Measurements from ENCODE around the gene LARP6. TPM values are rescaled to one million over a fixed set of nuclear protein-coding genes. Genes with fewer than 3 reads are reported as not detected.

Gene LARP6
- total and polyA plus RNA-seq, 2 experiments from 2014 or later = 20.0 to 22.4 TPM

DNA sequence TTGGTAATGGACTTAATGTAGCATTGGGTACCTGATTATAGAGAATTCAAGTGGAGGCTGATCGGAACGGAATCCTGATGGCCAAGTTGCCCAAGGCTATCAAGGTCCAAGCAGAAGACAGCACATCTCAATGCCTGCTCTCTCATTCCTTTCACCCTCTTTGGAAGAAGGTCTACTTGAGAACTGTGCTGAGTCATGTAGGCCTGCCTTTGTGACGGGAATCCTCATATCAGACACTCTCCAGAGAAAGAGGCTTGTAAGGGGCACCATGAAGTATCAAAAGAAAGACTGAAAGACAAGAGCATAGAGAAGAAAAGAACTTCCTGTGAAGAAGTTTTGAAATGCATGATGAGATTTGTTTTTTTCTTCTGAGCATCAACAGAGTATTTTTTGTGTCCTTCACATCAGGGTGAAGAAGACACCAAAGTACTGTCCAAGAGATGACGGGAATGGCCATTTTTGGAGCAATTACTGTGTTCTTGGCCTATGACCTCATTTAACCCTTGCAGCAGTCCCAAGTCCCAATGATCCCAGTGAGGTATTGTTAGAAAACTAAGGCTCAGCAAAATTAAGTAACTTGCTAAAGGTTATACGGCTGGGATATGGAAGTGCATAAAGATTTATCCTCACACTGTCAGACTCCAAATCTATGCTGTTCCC is 13.2 kb upstream of the LARP6 start (continued):
- TF ChIP-seq, protein P1, sequence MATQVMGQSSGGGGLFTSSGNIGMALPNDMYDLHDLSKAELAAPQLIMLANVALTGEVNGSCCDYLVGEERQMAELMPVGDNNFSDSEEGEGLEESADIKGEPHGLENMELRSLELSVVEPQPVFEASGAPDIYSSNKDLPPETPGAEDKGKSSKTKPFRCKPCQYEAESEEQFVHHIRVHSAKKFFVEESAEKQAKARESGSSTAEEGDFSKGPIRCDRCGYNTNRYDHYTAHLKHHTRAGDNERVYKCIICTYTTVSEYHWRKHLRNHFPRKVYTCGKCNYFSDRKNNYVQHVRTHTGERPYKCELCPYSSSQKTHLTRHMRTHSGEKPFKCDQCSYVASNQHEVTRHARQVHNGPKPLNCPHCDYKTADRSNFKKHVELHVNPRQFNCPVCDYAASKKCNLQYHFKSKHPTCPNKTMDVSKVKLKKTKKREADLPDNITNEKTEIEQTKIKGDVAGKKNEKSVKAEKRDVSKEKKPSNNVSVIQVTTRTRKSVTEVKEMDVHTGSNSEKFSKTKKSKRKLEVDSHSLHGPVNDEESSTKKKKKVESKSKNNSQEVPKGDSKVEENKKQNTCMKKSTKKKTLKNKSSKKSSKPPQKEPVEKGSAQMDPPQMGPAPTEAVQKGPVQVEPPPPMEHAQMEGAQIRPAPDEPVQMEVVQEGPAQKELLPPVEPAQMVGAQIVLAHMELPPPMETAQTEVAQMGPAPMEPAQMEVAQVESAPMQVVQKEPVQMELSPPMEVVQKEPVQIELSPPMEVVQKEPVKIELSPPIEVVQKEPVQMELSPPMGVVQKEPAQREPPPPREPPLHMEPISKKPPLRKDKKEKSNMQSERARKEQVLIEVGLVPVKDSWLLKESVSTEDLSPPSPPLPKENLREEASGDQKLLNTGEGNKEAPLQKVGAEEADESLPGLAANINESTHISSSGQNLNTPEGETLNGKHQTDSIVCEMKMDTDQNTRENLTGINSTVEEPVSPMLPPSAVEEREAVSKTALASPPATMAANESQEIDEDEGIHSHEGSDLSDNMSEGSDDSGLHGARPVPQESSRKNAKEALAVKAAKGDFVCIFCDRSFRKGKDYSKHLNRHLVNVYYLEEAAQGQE (IDR thresholded peaks at IDR 0.05; ENCODE audit: unreplicated experiment) = no peak
- TF ChIP-seq, protein P2, sequence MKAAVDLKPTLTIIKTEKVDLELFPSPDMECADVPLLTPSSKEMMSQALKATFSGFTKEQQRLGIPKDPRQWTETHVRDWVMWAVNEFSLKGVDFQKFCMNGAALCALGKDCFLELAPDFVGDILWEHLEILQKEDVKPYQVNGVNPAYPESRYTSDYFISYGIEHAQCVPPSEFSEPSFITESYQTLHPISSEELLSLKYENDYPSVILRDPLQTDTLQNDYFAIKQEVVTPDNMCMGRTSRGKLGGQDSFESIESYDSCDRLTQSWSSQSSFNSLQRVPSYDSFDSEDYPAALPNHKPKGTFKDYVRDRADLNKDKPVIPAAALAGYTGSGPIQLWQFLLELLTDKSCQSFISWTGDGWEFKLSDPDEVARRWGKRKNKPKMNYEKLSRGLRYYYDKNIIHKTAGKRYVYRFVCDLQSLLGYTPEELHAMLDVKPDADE (IDR thresholded peaks at IDR 0.05) = no peak
- no peak for TF ChIP-seq NANOG (IDR thresholded peaks at IDR 0.05; ENCODE audit: borderline replicate concordance)
- no peak for TF ChIP-seq JUNB (IDR thresholded peaks at IDR 0.05; ENCODE audit: unreplicated experiment)

DNA sequence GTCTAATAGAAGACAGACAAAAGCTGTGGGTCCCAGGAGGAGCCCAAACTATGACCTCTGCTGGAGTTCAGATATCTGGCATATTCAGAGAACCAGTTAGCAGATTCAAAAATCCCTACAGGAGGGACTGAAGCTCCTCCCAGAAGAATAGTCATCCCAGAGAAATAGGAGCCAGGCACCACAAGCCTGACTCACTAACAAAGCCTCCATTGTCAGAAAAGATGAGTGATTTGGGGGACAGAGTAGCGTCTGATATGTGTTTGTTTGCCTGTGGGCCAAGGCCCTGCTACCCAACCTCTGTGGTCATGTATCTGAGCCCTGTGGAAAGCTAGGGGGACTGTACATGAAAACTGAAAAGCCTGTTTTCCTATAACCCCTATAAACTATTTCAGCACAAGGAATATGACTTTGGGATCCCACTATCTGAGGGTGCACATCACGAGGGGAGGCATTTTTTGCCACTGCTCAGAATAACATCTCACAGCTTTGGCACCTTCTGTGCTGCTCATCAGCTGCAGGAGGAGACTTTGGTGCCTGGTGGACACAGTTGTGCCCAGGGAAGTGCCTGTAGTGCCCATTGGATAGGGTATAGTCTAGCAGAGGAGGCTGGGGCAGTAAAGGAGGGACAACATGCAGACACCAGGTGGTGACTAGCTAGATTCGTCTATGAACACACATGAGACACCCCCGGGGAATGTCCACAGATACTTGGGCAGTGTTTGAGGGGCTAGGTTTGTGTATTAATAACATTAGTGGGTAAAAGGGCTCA is 9.7 kb upstream of the LARP6 start:
- Histone ChIP-seq H3K9me2 (ENCODE audit: insufficient read depth) (0 out of 2 replicates have a peak, but pooled peaks cover 3% of the 10 kb centered on the region), H3F3A (replicated peaks; ENCODE audit: low read depth) (no peaks in the 10 kb centered on the region), H3K27ac (ENCODE audit: low read depth) (no peak overlapping the region), H3K79me2 (replicated peaks; ENCODE audit: insufficient read depth) (no peaks in the 10 kb centered on the region), H3K4me2 (no peak overlapping the region), H3K36me3 (ENCODE audit: insufficient read depth) (no peaks in the 10 kb centered on the region), H4K20me1 (replicated peaks; ENCODE audit: insufficient read depth) (no peaks in the 10 kb centered on the region), H3K27me3 (ENCODE audit: insufficient read depth) (no peaks in the 10 kb centered on the region), H3K4me1 (ENCODE audit: insufficient read depth) (no peaks in the 10 kb centered on the region), H2AFZ (no peak overlapping the region), H3K4me3 (no peak overlapping the region)
- no peak for ATAC-seq
- 0 out of 3 replicates have a peak, but pooled peaks cover 3% of the 10 kb centered on the region for H3K9me3 Mint-ChIP-seq
- H3K27me3 Mint-ChIP-seq (ENCODE audit: insufficient read depth, low read depth, poor library complexity) = peaks cover 2% of the 10 kb centered on the region
- H3K4me3 Mint-ChIP-seq = no peak overlapping the region
- no peaks in the 10 kb centered on the region; the same call in 2 of the 3 replicates for H3K36me3 Mint-ChIP-seq (ENCODE audit: low read depth)
- no peak for DNase-seq (ENCODE audit: low spot score)
- H3K27ac Mint-ChIP-seq = no peak overlapping the region
- H3K4me1 Mint-ChIP-seq = no peaks in the 10 kb centered on the region; the same call in 2 of the 3 replicates
- TF ChIP-seq, protein P1 (IDR thresholded peaks at IDR 0.05; ENCODE audit: unreplicated experiment) = no peak
- TF ChIP-seq, protein P2 (IDR thresholded peaks at IDR 0.05) = no peak
- TF ChIP-seq EZH2phosphoT487 (IDR thresholded peaks at IDR 0.05; ENCODE audit: unreplicated experiment) = no peak
- no peak for TF ChIP-seq ZNF331 (CRISPR knock-in tag; IDR thresholded peaks at IDR 0.05; ENCODE audit: low read depth)
- no peak for TF ChIP-seq POLR2AphosphoS5 (IDR thresholded peaks at IDR 0.05; ENCODE audit: low read depth)
- no peak for TF ChIP-seq JUNB (IDR thresholded peaks at IDR 0.05; ENCODE audit: unreplicated experiment)

All from GM23338 (cell line).